Measurements from ENCODE around the gene ZNF630. TPM values are rescaled to one million over a fixed set of nuclear protein-coding genes. Genes with fewer than 3 reads are reported as not detected.

Gene ZNF630
- total and polyA plus RNA-seq, 2 of the 8 experiments (the other 6 are each of a cell fraction or from before 2014, with no cell fraction given): 0.67 to 2.2 TPM

DNA sequence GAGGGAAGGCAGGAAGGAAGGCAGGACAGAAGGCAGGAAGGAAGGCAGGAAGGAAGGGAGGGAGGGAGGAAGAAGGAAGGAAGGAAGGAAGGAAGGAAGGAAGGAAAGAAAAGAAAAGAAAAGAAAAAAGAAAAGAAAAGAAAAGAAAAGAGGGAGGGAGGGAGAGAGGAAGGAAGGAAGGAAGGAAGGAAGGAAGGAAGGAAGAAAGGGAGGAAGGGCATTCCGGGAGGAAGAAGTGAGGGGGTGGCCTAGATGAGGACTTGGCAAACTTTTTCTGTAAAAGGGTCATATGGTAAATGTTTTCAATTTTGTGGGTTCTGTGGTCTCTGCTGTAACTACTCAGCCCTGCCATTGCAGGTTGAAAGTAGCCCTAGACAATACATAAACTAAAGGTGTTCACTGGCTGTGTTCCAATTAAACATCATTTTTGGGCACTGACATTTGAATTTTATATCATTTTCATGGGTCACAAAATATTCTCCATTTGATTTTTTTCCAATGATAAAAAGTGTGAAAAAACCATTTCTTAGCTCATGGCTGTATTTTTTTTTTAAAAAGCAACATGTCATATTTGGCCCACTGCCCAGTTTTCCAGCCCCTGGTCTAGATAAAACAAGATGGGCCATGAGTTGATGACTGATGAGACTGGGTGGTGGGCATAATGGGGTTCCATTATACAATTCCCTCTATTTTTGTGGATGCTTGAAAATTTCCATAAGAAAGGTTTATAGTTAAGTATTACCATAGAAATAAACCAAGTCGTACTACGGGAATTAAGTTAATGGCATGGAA lies 3.1 kb downstream of the ZNF630 start (continued):
- TF ChIP-seq SAP30 (IDR thresholded peaks at IDR 0.05; ENCODE audit: insufficient read depth, insufficient replicate concordance, low read length) (no peak), HDAC2 (IDR thresholded peaks at IDR 0.05; ENCODE audit: borderline replicate concordance in 1 of 2, low read depth in 2 of 2, low read length in 2 of 2) (no peak), TAF1 (IDR thresholded peaks at IDR 0.05; ENCODE audit: low read depth, low read length) (no peak), SP1 (IDR thresholded peaks at IDR 0.05; ENCODE audit: low read depth, low read length) (no peak), POLR2AphosphoS5 (IDR thresholded peaks at IDR 0.05; ENCODE audit: low read depth, low read length) (no peak), KDM4A (IDR thresholded peaks at IDR 0.05; ENCODE audit: low read depth, low read length, severe bottlenecking) (no peak)
- TF ChIP-seq, protein P1, sequence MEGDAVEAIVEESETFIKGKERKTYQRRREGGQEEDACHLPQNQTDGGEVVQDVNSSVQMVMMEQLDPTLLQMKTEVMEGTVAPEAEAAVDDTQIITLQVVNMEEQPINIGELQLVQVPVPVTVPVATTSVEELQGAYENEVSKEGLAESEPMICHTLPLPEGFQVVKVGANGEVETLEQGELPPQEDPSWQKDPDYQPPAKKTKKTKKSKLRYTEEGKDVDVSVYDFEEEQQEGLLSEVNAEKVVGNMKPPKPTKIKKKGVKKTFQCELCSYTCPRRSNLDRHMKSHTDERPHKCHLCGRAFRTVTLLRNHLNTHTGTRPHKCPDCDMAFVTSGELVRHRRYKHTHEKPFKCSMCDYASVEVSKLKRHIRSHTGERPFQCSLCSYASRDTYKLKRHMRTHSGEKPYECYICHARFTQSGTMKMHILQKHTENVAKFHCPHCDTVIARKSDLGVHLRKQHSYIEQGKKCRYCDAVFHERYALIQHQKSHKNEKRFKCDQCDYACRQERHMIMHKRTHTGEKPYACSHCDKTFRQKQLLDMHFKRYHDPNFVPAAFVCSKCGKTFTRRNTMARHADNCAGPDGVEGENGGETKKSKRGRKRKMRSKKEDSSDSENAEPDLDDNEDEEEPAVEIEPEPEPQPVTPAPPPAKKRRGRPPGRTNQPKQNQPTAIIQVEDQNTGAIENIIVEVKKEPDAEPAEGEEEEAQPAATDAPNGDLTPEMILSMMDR (IDR thresholded peaks at IDR 0.05; ENCODE audit: control extremely low read depth in 1 of 3, insufficient read depth in 1 of 3, low read depth in 1 of 3, low read length in 3 of 3): no peak
- TF ChIP-seq, protein P2, sequence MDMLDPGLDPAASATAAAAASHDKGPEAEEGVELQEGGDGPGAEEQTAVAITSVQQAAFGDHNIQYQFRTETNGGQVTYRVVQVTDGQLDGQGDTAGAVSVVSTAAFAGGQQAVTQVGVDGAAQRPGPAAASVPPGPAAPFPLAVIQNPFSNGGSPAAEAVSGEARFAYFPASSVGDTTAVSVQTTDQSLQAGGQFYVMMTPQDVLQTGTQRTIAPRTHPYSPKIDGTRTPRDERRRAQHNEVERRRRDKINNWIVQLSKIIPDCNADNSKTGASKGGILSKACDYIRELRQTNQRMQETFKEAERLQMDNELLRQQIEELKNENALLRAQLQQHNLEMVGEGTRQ (IDR thresholded peaks at IDR 0.05; ENCODE audit: low read length): no peak

Data from H1 (cell line).